ENCODE measurements around the gene CRB3.

CRB3 gene

DNA sequence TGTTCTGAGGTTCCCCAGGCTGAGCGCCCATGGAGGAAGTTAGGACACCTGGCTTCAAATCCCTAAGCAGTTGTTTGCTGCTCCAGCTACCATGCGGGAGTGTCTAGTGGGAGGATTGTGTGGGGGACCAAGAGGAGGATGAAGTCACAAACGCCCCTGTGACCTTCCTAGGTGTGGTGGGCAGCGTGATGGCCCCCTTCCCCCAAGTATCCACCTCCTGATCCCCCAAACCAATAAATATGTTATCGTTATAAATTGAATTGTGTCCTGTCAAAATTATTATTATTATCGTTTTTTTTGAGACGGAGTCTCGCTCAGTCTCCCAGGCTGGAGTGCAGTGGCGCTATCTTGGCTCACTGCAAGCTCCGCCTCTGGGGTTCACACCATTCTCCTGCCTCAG, 30.4 kb upstream of the CRB3 start, which contains the start of gene SLC25A41:
Gene SLC25A41 (minus strand): TSS at position 101 of the 400 bp plus-strand sequence. CDS start 70 bp downstream, at position 31.
- DNase-seq, result no peak

DNA sequence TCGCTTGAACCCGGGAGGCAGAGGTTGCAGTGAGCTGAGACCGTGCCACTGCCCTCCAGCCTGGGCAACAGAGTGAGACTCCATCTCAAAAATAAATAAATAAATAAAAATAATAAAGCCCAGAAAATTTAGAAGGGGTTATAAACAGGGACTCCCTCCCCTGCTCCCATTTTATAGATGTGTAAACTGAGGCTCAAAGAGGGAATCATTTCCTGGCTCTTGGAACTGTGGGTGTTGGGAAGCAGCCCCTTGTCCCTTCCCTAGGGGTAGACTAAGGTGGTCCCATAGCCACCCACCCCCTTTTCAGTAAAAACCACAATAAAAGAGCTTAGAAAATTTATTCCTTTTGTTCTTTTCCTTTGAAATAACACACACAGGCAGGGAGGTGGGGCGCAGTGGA, 24.3 kb upstream of the CRB3 start:
- DNase-seq, result no peak

DNA sequence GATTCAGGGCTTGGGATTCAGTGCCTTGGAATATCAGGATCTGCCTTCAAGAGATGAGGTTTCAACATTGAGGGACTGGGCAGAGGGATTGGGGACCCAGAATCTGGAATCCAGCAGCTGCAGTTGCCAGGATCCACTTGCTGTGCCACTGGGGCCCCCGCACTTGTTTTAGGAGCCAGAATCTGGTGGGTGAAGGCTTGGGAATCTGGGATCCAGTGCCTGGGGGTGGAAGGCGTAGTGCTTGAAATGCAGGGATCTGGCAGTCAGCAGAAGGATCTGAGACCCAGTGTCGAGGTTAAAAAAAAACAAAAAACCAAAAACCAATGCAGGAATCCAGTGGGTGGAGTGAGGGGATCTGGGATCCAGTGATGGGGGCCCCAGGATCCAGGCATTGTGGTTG, 23.2 kb upstream of the CRB3 start:
- no peak for DNase-seq

DNA sequence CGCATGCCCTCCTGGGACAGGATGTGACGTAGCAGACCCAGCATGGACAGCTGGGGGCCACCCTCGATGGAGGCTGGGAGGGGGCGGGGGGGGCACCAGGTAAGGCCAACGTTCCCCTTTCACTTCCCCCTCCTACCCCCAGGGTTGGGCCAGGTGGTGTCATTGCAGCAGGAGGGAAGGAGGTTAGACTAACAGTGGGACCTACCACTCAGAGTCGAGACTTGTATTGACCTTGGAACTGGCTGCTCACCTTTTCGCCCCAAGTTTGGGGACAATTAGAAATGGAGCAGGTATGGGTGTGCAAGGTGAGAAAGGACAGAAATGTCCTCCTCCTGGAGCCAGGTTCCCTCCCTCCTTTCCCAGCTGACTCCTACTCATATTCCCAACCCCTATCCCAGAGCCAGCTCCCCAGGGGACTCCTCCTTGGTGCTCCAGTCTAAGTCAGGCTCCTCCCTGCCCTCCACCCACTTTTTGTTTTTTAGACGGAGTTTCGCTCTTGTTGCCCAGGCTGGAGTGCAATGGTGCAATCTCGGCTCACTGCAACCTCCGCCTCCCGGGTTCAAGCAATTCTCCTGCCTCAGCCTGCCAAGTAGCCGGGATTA, 21.9 kb upstream of the CRB3 start:
- no peak for DNase-seq

DNA sequence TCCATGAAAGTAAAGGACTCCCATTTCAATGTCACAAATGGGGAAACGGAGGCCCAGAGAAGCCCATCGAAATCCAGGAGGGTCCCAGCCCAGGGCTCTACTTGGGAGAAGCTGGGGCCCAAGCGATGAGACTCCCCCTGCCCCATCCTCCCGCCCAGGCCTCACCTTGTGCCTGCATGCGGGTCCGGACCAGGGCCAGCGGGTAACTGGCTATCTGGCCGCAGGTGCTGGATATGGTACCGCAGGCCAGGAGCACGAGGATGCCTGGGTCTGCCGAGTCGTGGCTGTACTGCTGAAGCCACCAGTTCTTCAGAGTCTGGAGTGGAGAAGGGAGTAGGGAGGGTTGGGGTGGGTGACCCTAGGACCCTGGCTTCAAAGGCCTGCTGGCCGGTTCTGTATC, 20.1 kb upstream of the CRB3 start:
- DNase-seq, result no peak

DNA sequence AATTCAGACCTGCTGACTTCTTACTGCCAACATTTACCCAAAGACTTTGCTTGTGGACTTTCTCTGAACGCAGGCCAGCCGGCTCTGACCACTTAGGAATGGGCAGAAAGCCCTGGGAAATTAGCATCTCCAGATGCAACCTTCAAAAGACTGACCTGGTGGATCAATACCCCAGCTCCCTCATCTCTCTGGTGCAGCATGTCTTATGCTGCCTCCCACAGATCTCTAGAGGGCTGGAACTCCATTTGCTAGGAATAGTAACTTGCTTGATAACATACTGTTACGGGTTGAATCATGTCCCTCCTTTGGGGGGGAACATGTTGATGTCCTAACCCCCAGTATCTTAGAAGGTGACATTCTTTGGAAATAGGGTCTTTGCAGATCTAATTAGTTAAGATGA, 17.6 kb upstream of the CRB3 start:
- no peak for DNase-seq

DNA sequence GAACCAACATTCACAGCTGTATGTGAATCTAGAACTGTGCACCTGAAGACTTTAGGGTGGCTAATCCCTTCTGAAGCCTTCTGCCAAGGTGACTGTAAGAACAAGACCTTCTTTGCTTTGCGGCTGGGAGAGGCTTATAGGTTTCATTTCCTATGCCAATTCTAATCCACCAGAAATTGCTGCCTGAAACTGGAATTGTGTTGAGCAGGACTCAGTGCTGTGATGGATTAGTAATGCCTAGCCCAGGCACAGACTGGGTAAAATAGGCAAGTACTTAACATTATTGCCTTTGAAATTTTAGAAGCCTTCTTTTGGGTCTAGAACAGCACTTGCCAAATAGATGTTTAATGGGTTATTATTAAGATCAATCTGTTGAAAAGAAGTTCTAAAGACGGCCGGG, 16.0 kb upstream of the CRB3 start:
- DNase-seq, result no peak

DNA sequence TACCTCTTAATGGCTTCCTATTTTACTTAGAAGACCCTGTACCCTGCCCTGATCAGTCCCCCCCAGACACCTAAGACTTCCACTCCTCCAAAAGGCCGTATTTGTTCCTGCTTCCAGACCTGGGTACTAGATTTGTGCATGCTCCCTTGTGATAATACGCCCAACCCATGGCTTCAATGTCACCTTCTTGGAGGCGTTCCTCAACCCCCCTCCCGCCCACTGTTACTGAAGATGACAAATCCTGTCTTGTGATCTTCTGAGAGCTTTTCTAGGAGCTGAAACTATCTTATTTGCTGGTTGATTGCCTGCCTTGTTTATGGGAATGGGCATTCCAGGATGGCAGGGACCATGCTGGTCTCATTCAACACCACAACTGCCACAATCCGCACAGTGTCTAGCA, 13.9 kb upstream of the CRB3 start:
- DNase-seq, result no peak

DNA sequence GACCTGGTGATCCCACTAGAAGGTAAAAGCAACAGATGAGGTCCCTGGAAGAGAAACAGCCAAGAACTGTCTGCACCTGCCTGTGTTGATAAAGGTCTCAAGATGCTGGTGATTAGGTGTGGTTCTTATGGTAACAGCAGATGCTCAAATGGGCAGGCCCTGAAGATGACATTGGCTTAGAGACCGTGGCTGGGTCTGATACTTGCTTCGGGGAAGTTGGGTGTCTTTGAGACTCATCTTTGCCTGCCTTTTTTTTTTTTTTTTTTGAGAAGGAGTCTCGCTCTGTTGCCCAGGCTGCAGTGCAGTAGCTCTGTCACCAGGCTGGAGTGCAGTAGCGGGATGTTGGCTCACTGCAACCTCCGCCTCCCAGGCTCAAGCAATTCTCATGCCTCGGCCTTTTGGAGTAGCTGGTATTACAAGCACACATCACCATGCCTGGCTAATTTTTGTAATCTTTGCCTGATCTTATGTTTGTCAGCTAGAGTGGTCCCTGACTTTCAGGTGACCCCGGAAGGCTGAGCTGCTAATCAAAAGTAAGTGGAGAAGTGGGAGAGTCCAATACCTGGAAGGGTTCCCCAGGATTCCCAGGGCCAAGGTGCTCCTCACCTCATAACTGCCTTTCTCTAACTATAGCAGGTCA, 12.4 kb upstream of the CRB3 start:
- DNase-seq, result no peak

DNA sequence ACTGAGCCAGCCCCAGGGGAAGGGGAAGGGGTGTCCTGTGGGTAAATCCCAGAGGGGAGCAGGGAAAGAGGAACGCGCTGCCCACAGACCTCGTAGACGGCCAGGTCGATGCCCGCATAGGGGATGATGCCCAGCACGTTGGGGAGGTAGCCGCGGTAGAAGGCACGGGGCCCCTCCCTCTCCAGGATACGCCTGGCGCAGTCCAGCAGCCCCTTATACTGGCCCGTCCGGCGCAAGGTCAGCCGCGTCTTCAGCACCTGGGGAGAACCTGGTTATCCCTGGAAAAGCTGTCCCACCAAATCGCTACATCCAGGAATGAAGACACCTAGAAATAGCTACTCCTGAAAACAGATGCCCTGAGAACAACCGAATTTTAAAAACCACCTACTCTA, 11.9 kb upstream of the CRB3 start:
- DNase-seq, result no peak

DNA sequence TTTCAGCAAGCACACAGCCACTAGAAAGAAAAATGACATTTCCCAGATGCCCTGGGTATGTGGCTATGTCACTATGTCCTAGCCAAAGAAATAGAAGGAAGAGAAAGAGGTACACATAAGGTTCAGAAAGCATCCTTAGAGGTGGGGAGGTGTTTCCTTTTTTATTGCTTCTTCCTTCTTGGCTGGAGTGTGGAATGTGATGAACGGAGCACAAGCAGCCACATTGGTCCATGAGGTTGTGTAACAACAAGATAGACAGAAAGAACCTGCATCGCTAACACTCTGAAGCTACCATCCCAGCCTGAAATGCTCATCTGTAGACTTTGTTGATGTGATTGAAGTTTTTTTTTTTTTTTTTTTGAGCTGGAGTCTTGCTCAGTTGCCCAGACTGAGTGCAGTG, 11.2 kb upstream of the CRB3 start:
- DNase-seq, result no peak

DNA sequence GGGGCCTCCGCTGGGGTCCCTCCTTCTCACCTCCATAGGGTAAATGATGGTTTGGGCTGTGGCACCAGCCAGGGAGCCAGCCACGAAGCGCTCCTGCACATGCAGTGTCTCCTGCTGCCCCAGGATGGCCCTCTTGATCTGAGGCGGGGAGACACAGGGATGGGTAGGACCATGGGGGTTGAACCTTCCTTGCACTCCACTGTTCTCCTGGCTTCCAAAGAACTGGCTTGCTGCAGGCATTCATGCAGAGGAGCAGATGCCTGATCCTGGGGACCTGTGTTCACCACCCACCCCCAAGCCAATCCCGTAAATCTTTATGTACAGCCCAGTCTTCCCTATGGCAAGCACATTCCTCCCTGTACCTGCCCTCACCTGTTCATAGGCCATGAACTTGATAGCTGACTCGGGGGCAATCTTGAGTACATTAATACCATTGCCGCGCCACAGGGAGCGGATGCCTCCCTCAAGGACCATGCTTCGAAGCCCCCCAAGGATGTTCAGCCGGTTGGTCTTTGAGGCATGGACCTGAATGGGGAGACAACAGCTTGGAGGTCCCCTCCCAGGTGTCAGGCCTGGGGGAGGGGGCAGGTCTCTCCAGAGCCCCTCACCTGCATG, 10.0 kb upstream of the CRB3 start:
- DNase-seq, result no peak

DNA sequence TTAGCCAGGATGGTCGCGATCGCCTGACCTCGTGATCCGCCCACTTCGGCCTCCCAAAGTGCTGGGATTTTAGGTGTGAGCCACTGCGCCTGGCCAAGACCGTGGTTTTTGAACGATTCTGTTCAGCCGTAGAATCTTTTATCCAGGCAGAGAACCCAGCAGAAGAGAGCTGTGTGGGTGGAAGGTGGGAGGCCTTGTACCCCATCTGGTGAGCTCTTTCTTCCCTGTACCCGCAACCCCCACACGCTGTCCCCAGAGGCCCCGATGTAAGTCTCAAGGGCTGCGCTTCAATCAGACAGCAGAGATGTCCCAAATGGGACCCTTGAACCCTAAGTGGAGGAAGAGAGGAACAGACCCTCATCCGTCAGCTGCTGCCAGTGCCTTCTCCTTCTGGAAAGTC, 8.1 kb upstream of the CRB3 start:
- no peak for DNase-seq

DNA sequence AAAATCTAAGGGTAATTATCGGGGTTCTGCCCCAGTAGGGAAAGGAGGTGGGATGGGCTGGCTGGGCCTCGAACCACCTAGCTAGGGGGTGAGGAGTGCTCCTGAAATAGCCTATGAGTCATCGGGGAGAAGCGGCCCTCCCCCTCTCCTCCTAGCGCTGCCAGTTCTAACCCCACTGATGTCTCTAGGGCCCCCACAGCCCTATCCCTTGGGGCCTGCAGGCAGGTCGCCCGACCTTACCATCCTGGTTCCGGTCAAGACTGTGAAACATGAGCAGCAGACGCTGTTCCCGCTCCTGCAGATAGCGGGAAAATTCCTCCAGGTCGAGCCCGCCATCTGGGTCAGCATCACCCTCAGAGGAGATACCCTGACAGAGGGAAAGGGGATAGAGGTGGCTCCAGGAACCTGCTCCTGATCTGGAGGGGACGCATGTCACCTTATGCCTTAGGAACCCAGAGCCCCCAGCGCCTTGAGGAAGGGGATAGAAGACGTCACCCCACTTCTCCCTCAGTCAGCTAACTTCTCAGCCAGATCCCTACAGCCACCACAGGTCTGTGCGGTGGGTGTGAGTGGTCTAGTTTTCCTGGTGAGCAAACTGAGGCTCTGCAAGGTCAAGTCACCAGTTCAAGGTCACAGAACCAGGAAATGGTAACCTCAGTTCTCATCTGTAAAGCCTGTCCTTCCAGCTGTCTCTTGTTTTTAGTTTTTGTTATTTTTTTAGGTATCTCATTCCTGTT, 5.9 kb upstream of the CRB3 start:
- no peak for DNase-seq

DNA sequence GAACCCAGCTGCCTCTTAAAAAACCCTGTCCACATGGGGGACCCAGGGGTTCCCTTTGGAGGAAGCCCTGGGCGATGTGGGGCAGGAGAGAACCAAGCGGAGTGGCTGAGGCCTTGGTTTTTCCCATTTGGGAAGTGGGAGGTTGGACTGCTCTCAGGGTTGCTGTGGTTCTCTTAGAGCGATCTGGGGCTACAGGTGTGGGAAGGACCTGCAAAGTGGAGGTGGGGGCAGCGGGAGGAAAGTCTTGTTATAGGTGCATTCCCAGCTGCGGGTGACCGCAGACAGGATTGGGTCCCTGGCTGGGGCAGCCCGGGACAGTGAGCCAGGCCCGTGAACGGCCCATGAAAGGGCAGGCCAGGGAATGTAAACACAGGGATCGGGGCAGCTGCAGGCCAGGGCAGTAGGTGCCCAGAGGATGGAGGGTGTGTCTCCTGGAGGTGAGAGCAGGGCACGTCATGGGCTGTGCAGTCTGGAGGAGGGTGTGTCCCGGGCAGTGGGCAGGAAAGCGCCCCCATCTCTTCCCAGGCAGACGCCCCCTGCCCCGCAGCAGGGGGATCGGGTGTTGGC, 5.3 kb upstream of the CRB3 start:
- no peak for DNase-seq

DNA sequence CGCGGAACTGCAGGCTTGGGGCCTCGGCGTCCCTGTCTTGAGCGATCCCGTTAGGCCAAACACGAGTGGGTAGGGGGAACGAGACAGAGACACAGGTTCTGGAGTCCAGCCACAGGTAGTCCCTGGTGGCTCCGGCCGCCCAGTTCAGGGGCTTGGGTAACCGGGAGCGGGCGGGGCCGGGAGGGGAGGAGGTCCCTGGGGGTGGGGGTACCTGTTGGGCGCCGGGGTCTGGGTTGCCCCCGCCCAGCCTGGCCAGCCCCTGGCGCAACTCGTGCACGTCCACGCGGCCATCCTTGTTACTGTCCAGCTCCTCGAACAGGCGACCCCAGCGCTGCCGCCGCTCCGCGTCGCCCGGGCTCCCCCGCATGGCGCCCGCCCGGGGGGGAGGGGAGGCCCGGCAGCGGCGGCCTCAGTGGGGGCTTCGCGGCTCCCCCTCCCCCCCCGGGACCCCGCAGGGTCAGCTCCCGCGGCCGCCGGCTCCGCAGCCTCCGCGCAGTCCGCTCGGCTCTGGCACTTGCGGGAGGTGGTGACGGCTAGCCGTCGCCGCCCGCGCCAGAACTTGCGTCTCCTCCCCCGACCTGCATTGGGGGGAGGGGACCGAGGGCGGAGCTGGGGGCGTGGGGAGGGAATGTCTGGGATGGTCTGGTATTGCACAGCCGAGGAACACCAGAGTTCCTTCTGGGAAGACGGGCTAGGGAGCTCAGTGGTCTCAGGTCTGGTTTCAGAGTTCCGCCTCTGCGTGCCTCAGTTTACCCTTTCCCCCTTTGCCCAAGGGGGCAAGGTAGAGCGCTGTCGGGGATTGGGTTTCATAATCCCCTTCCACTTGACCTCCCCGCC, 4.6 kb upstream of the CRB3 start, which contains the start of gene SLC25A23:
Gene SLC25A23 (minus strand): TSS at position 531 of the 837 bp plus-strand sequence. CDS start 164 bp downstream, at position 367.
- peak; percentile 70 for DNase-seq

DNA sequence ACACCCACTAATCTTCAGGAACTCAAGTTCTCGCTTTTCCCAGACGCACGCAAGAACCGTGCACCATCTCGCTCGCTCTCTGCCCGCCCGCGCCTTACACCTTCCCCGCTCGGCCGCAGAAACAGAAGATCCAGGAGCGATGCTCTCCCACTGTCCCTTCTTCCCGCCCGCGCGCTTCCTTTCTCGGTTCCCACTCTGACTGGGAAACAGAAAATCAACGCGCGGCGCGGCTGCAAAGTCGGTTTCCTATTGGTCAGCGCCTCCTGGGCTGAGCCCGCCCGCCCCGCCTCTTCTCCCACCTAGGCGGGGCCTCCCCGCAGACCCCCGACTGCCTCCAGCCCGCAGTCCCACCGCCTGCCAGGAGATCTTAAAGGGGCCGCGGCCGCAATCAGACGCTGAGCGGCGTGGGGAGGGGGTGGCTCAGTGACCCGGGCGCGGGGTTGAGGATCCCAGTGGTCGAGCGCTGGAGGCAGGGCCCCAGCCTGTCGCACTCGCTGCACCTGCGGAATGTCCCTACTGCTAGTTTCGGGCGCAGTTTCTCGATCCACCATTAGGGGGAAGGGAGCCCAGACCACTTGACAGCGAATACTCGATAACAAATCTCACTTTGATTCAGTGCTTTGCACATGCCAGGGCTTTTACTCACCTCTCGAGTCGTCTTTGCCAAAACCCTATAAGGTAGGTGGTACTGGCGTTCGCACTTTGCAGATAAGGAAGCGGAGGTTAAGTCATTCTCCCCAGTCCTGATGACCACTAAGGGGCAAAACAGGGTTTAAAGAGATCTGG, 3.8 kb upstream of the CRB3 start:
- DNase-seq, result peak; percentile 99

DNA sequence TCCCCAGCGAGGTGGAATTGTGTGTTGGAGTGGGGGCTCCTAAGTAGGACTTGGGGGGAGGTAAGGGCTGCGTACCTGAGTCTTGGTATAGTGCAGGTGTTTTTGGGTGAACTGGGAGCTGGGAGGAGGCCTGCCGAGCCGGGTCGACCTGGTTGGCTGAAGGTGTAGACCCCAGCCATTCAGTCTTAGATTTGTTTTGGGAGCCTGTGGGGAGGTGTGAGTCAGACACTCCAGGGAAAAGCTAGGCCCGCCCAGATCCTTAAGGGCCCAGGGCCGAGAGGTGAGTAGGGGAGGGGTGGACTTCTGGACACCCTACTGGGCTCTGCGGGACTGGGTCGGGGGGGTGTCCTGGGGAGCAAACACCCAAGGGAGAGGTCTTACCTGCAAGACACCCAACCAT, 935 bp downstream of the CRB3 start:
- DNase-seq, result no peak

DNA sequence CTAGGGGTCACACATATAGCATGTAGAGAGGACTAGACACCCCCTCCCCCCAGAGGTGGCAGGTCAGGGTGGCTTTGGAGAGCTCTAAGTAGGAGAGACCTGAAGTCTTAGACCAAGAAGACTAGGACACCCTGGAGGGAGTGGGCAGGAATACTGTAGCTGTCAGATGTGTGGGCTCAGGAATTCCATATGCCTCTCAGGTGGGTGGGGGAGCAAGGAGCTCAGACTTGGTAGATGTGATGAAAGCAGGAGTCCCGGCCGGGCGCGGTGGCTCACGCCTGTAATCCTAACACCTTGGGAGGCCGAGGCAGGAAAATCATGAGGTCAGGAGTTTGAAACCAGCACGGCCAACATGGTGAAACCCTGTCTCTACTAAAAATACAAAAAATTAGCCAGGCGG, 1.6 kb downstream of the CRB3 start:
- no peak for DNase-seq

DNA sequence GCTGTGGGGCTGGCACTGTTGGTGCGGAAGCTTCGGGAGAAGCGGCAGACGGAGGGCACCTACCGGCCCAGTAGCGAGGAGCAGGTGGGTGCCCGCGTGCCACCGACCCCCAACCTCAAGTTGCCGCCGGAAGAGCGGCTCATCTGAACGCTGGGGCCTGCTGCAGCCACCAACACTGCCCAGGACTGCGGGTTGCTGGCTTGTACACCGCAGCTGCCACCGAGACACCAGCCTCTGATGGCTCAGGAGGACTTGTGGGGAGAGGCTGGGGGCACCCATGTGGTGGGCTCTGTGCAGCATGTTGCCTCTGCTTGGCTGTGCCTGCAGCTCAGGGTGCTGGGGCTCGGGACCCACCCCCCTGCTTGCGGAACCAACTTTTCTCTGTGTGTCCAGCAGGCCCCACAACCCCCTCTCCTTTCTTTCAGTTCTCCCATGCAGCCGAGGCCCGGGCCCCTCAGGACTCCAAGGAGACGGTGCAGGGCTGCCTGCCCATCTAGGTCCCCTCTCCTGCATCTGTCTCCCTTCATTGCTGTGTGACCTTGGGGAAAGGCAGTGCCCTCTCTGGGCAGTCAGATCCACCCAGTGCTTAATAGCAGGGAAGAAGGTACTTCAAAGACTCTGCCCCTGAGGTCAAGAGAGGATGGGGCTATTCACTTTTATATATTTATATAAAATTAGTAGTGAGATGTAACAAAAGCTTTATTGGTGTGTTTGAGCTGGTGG, 2.6 kb downstream of the CRB3 start:
- DNase-seq, result no peak

DNA sequence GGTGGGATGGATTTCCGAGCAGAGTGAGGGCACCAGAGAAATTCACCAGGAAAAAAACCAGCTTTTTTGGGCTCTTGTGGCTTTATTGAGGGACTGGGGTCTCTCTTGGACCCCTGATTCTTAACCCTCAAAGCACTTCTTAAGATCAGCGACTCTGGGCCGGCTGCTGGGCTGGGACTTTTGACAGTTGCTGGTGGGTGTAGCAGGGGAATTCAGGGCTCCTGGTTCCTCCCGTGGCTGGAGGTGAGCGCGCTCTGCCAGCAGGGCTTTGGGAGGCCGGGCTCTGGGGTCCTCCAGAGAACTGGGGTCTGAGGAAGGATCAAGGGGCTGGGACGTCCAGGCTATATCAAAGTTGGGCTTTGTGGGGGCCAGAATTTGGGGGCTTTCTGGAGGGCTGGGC, 3.3 kb downstream of the CRB3 start:
- no peak for DNase-seq
